ENCODE results near the gene BPIFA3.

Gene BPIFA3

DNA sequence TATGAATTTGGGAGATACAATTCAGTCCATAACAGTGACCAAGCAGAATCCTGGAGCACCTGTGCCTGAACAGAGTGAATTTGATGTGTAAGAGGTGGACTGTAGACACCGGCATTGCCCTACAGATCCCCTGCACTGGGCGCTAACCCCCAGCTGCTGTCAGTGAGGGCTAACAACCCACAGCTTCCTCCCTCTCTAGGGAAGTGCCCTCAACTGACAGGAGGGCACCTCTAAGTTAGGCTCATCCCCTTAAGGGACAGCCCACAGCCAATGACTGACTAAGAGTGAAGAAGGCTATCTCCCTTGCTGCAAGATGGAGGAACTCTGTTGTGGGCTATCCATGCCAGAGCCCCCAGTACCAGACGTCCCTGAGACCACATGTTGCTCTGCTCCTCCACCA lies 50.5 kb downstream of the BPIFA3 start:
- no peak for DNase-seq

DNA sequence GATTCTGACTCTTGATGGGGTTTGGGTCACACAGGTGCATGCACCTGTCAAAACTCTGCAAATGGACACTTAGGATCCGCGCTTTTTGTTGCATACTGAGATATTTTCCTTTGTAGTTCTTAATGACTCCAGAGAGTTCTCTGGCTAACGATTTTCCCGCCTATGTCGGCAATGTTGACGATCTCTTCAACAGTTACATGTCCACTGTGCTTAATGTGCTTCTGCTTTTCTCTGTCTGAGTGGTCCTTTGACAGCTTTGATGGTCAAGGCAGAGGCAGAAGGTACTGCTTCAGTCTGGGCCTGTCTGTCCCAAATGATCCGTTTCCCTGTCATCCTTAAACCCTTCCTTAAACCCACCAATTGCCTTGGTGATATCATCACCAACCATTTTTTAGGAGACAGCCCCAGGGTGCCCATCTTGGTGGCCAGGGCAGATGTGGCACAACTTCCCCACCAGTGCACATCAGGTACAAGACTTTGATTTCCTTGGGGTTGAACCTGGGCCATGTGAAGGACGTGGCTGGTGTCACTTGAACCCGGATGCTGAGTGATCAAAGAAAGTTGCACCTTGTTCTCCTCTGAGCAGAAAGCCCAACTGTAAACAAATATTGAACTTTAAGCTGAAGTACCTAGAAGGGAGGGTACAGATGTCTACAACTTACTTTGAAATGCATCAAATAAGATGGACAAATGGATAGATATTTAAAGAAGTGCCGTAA lies 55.2 kb downstream of the BPIFA3 start:
- no peak for DNase-seq

DNA sequence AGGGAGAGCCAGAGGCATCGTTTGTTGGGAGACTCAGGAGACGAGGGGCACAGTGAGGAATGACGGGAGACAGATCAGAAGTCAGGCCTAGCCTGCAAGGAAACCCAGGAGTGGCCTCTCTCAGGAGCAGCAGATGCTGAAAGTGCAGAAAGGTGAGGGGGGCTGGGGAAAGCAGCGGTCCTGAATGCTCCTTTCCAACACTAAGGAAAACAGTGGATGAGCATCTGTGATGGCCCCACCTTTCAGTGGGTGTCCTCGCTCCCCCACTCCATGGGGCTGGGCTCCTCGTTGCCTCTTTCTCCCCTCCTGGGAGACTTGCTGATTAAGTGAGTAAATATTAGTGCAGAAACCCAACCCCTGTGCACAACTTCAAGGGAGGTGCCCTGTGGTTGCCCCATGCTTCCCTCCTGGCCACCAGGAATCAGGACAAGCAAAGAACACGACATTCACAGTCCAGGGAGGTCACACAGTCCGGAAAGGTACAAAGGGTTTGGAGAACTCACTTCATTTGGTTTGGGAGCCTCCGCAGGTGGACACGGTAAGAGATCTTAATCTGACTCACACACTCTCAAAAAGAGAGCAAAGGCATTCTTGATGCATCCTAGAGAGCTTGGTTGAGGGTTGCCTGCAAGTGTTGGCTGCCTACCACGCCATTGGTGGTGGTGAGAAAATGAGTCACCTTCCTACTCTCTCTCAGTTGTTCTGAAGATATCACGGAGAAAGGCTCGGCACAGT lies 56.1 kb downstream of the BPIFA3 start:
- no peak for DNase-seq

GRCh38 chr20:33275215-33275614 lies 58.1 kb downstream of the BPIFA3 start:
- no peak for DNase-seq

GRCh38 chr20:33275871-33276270 lies 58.7 kb downstream of the BPIFA3 start:
- no peak for DNase-seq

- DNase-seq: no peak
Measured at GRCh38 chr20:33276303-33277113, 59.4 kb downstream of the BPIFA3 start.

All from activated CD4-positive, alpha-beta T cell treated with anti-CD3 and anti-CD28 coated beads for 1 hour (primary cell).